Peyer's patch (tissue), 4 donors: ENCODE data around the gene PRIM1.

Experiments used
- POLR2A ChIP-seq, 2 donors: fragments of 450-650 bp; IDR thresholded peaks; one replicate each; pipeline ENCODE4 v1.5.1; 2017; ENCODE audit warnings: antibody characterized with exemption in 2 of 2, mild to moderate bottlenecking in 2 of 2, moderate library complexity in 2 of 2
- TF ChIP-seq, protein P1 (sequence below), 6 experiments: fragments of 450-650 bp in 4 of 6; fragments of 200-600 bp in 2 of 6; sonication (generic) in 1 of 6; IDR thresholded peaks; one replicate each; pipeline ENCODE4 v1.5.1; 2017 to 2019; ENCODE audit warnings: antibody characterized with exemption in 6 of 6, mild to moderate bottlenecking in 3 of 6, moderate library complexity in 1 of 6

DNA sequence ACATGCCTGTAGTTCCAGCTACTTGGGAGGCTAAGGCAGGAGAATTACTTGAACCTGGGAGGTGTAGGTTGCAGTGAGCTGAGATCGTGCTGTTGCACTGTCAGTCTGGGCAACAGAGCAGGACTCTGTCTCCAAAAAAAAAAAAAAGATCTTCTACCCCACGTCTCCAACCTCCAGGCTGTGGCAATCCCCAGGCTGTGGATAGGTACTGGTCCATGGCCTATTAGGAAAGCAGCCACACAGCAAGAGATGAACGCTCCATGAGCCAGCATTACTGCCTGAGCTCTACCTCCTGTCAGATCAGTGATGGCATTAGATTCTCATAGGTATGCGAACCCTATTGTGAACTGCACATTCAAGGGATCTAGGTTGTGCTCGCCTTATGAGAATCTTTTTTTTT, 58.0 kb downstream of the PRIM1 start:
- TF ChIP-seq, protein P1, sequence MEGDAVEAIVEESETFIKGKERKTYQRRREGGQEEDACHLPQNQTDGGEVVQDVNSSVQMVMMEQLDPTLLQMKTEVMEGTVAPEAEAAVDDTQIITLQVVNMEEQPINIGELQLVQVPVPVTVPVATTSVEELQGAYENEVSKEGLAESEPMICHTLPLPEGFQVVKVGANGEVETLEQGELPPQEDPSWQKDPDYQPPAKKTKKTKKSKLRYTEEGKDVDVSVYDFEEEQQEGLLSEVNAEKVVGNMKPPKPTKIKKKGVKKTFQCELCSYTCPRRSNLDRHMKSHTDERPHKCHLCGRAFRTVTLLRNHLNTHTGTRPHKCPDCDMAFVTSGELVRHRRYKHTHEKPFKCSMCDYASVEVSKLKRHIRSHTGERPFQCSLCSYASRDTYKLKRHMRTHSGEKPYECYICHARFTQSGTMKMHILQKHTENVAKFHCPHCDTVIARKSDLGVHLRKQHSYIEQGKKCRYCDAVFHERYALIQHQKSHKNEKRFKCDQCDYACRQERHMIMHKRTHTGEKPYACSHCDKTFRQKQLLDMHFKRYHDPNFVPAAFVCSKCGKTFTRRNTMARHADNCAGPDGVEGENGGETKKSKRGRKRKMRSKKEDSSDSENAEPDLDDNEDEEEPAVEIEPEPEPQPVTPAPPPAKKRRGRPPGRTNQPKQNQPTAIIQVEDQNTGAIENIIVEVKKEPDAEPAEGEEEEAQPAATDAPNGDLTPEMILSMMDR (IDR thresholded peaks at IDR 0.05): no peak
- no peak for TF ChIP-seq POLR2A (IDR thresholded peaks at IDR 0.05)
